Measurements from ENCODE around the gene ADARB1. TPM values are rescaled to one million over a fixed set of nuclear protein-coding genes. Genes with fewer than 3 reads are reported as not detected.
A peak's percentile ranks its signal among the peaks of the same experiment; 100 is the strongest.

The ADARB1 gene
- total RNA-seq, 2 experiments from 2014 or later, result 39.6 to 41.9 TPM

DNA sequence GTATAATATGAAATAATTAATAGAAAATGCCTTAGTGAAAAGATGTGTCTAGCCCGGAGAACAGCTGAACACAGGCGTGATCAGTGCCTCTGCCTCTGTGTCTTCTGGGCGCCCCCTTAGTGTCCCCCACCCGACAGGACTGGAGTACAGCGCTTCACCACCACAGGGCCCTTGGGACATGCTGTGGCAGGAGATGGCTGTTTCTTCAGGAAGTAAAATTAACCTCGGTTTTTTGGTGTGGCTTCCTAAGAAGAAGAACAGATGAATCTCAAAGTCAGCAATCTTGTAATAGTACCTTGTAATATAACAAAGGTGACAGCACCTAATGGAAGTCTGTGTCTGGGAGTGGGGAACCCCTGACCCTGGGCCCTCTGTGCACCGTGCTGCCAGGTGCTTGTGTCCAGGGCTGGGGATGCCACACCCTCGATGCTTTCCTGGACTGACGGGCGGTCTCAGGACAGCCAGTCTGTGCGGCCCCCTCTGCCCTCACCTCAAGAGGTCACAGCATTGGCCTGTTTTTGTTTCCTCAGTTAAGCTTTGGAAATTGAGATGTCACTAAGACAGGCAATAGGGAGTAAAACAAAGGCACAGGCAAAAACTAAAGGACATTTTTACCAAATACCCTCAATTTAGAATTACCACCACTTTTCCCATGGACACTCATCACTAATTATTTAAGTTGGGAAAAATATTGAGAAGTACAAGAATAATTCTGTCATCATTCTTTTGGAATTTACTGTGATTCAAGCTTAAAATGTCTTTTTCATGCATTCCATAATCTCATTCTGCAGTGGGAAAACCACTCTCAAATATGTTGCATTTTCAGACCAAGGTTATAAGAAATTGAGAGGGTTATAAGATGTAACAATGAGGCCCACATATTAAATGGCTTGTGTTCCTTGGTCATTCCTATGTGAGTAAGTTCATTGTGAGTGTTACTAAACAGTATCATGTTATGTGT lies 79.3 kb downstream of the ADARB1 start:
- H3K9me3 Mint-ChIP-seq, result peaks cover 3% of the 10 kb centered on the region
- H3K4me3 Mint-ChIP-seq, result no peak overlapping the region
- DNase-seq, result no peak
- peaks cover 19% of the 10 kb centered on the region for H3K36me3 Mint-ChIP-seq
- H3K4me1 Mint-ChIP-seq, result peaks cover 22% of the 10 kb centered on the region
- H3K27me3 Mint-ChIP-seq, result no peaks in the 10 kb centered on the region
- H3K27ac Mint-ChIP-seq, result no peak overlapping the region

DNA sequence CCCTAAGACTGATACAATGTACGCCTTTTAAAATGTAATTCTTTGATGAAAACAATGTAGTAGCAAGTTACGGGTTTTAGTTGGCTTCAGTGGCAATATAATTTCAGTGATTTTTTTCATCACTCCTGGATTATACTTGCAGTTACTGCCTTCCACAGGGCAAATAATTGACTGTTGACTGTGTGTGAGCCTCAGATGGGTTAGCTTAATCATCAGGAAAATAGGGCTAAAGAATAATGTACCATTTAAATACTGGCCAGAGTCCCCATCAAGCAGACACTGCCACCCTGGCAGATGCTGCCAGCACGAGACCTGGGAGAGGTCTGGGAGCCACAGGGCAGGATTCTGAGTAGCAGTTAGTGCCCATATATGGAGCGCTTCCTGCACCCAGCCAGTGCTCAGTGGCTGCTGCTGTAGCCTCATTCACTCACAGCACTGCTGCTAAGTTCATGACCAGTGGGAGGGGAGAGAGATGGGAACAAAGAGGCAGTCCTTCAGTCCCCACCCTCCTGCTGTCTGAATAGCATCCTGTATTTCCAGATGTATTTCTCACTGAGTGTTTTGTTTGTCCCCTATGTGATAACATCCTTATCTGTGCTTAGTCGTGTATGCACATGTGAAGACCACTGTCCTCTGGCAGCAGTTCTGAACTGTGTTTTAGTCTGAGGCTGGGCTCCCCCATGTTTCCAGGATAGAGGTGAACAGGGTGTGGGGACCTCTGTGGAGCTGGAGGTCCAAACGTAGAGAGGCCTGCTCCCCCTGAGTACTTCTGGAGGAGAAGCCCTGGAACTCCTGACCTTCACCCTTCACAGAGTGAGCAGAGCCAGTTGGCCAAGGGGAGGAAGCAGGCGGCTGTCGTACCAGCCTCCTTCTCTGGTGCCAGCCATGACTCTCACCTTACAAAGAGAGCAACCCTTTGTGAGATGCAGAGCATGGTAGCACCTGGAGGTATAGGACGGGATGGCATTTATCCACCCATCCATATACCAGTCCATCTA lies 80.4 kb downstream of the ADARB1 start:
- no peaks in the 10 kb centered on the region for H3K27me3 Mint-ChIP-seq
- no peak for DNase-seq
- no peak overlapping the region for H3K27ac Mint-ChIP-seq
- no peak overlapping the region for H3K4me3 Mint-ChIP-seq
- peaks cover 19% of the 10 kb centered on the region for H3K36me3 Mint-ChIP-seq
- H3K4me1 Mint-ChIP-seq, result peaks cover 22% of the 10 kb centered on the region
- H3K9me3 Mint-ChIP-seq, result peaks cover 3% of the 10 kb centered on the region

DNA sequence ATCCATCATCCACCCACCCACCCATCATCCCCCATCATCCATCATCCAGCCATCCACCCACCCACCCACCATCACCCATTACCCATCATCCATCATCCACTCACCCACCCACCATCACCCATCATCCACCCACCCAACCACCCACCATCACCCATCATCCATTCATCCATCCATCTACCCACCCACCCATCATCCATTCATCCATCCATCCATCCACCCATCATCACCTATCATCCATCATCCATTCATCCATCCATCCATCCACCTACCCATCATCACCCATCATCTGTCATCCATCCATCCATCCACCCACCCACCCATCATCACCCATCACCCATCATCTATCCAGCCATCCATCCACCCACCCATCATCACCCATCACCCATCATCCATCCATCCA lies 81.5 kb downstream of the ADARB1 start:
- peaks cover 19% of the 10 kb centered on the region for H3K36me3 Mint-ChIP-seq
- H3K27ac Mint-ChIP-seq, result no peak overlapping the region
- H3K9me3 Mint-ChIP-seq, result peaks cover 3% of the 10 kb centered on the region
- H3K4me1 Mint-ChIP-seq, result peaks cover 22% of the 10 kb centered on the region
- H3K4me3 Mint-ChIP-seq, result no peak overlapping the region
- no peaks in the 10 kb centered on the region for H3K27me3 Mint-ChIP-seq
- no peak for DNase-seq

DNA sequence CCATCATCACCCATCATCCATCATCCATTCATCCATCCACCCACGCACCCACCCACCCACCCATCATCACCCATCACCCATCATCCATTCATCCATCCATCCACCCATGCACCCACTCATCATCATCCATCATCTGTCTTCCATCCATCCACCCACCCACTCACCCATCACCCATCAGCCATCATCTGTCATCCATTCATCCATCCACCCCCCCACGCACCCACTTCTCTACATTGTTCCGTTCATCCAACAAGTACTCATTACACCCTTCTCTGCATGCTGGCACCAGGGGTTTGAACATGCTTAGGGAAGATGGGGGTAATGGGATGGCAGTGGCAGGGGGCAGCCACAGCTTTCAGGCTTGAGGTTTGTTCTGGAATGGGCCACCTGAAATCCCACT lies 82.1 kb downstream of the ADARB1 start:
- no peak for DNase-seq
- H3K27me3 Mint-ChIP-seq, result no peaks in the 10 kb centered on the region
- no peak overlapping the region for H3K4me3 Mint-ChIP-seq
- peaks cover 19% of the 10 kb centered on the region for H3K36me3 Mint-ChIP-seq
- H3K9me3 Mint-ChIP-seq, result peaks cover 3% of the 10 kb centered on the region
- no peak overlapping the region for H3K27ac Mint-ChIP-seq
- H3K4me1 Mint-ChIP-seq, result peaks cover 22% of the 10 kb centered on the region

DNA sequence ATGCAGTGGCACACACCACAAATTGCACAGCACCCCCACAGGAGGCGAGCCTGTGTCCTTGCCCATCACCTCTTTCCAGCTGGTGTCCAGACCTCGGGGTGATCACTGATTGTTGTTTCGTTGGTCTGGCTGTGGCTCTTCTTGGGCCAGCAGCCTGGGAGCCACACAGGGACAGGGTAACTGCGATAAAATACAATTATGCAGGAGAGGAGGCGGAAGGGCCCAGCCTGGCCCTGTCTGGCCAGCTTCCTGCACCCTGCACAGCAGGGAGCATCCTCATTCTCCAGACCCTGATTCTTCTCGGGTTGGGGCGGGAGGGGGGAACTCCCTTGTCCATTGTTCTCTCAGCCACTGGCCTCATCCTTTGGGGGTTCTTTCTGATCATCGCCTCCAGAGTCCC lies 83.6 kb downstream of the ADARB1 start:
- H3K36me3 Mint-ChIP-seq, result peaks cover 15% of the 10 kb centered on the region
- H3K27ac Mint-ChIP-seq, result no peak overlapping the region
- peaks cover 8% of the 10 kb centered on the region for H3K4me1 Mint-ChIP-seq
- peaks cover 3% of the 10 kb centered on the region for H3K9me3 Mint-ChIP-seq
- no peak overlapping the region for H3K4me3 Mint-ChIP-seq
- H3K27me3 Mint-ChIP-seq, result no peaks in the 10 kb centered on the region
- DNase-seq, result no peak

DNA sequence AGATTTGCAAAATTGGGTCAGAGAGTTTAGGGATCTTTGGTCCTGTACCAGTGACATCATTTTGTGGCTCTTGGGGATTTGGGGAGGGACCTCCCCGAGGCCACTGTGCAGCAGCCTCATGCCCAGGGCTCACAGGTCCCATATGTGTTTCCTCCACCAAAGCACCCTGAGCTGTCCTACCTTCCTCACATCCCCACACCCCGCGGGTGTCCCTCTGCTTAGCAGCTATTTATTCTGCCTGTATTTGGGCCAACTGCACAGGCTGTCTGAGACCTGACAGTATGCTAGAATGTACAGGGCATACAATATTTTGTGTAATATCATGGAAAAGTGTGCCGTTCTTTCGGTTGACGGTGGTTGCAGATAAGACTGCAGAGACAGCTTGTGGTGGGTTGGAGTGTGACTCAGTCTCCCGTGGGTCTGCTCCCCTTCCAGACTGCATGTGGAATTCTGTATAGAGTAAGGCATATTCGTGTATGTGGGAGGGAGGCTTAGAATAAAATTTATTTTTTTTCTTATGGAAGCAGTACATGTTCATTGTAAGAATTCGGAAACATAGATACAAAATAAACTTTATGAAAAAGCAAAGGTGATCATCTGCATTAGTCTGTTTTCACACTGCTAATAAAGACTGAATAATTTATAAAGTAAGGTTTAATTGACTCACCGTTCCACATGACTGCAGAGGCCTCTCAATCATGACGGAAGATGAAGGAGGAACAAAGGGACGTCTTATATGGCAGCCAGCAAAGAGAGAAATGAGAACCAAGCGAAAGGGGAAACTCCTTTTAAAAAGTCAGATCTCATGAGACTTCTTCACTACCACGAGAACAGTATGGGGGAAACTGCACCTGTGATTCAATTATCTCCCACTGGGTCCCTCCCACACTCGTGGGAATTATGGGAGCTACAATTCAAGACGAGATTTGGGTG lies 84.4 kb downstream of the ADARB1 start:
- H3K9me3 Mint-ChIP-seq, result peaks cover 3% of the 10 kb centered on the region
- peaks cover 5% of the 10 kb centered on the region for H3K4me1 Mint-ChIP-seq
- H3K27ac Mint-ChIP-seq, result no peak overlapping the region
- no peaks in the 10 kb centered on the region for H3K27me3 Mint-ChIP-seq
- H3K36me3 Mint-ChIP-seq, result peaks cover 15% of the 10 kb centered on the region
- no peak for DNase-seq
- H3K4me3 Mint-ChIP-seq, result no peak overlapping the region

DNA sequence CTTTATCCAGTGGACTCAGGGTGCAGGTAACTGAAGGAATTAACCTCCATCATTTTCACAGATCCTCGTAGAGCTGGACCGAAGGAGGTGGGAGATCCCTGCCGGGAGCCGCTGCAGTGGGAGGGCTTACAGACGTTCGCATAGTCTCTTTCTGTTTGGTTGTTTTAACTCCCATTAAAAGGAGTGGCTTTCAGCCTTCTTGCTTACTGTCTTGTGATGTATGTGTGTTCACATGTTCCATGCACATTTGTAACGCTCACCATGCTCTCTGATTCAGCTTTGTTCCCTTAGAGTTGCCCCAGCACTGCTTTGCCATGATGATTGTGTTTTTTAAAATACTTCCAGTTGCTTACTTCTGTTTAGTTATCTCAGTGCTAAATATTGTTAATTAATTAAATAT lies 85.8 kb downstream of the ADARB1 start:
- H3K27ac Mint-ChIP-seq, result no peak overlapping the region
- peaks cover 3% of the 10 kb centered on the region for H3K9me3 Mint-ChIP-seq
- no peaks in the 10 kb centered on the region for H3K4me1 Mint-ChIP-seq

DNA sequence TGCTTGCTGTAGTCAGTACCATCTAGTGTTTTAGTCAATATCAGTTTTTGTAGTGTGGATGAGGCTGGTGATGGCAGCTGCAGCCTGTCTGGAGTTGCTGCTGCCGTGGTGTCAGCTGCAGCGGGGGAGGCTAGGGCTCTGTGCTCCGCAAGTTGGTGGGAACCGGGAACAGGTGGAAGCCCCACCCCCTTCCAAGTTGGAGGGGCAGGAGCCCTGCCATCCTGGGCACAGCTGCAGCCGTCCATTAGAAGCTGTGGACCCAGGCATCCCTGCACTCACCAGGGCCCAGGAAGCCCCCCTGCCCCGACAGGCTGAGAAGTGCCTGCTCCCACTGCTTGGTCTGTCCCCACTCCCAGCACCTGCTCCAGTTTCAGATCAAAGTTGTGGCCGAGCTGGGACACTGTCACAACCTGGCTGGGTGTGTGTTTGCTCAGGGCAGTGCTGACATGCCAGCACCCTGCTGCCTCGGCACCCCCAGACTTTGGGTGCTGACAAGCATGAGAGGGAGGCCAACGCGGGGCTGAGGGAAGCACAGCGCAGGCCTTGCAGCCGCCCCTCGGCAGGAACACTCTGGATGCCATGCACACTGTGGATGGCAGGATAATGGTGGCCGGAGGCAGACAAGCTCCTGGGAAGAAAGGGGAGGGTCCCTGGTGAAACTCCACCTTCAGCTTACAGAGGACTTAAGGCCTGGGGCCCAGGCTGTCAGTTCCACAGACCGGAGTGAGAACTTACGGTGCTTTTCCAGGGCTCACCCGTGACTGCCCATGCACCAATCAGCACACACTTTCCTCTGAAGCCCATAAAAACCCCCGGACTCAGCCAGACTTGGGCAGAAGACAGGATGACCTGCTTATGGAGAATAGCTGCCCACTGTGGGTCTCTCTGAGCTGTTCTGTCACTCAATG lies 86.9 kb downstream of the ADARB1 start:
- no peaks in the 10 kb centered on the region for H3K9me3 Mint-ChIP-seq
- H3K36me3 Mint-ChIP-seq, result peaks cover 6% of the 10 kb centered on the region
- no peaks in the 10 kb centered on the region for H3K4me1 Mint-ChIP-seq
- no peak overlapping the region for H3K27ac Mint-ChIP-seq
- no peaks in the 10 kb centered on the region for H3K27me3 Mint-ChIP-seq
- DNase-seq, result no peak
- no peak overlapping the region for H3K4me3 Mint-ChIP-seq

More for the DNA sequence above, 85.8 kb downstream of the ADARB1 start:
- peaks cover 15% of the 10 kb centered on the region for H3K36me3 Mint-ChIP-seq
- no peak for DNase-seq
- H3K4me3 Mint-ChIP-seq, result no peak overlapping the region
- no peaks in the 10 kb centered on the region for H3K27me3 Mint-ChIP-seq

DNA sequence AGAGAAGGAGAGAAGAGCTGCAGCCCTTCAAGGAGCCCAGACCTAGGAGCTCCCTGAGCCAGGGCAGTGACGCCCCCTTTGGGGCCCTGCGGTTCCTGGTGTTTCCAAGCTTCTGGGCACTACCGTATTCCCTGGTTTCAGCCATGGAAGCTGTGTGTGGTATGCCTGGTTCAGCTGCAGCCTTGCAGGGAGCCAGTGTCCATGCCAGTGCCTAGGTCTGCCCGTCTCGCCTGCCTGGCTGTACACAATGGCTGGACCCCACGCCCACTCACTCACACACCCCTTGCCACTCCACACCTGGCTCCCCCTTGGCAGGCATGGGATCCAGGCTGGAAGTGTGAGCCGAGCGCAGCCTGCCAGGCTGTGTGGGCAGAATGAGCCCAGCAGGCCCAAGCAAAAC lies 87.7 kb downstream of the ADARB1 start:
- no peak overlapping the region for H3K27ac Mint-ChIP-seq
- H3K36me3 Mint-ChIP-seq, result peaks cover 2% of the 10 kb centered on the region
- H3K4me3 Mint-ChIP-seq, result no peak overlapping the region
- no peak for DNase-seq
- no peaks in the 10 kb centered on the region for H3K9me3 Mint-ChIP-seq
- no peaks in the 10 kb centered on the region for H3K27me3 Mint-ChIP-seq
- H3K4me1 Mint-ChIP-seq, result no peaks in the 10 kb centered on the region

DNA sequence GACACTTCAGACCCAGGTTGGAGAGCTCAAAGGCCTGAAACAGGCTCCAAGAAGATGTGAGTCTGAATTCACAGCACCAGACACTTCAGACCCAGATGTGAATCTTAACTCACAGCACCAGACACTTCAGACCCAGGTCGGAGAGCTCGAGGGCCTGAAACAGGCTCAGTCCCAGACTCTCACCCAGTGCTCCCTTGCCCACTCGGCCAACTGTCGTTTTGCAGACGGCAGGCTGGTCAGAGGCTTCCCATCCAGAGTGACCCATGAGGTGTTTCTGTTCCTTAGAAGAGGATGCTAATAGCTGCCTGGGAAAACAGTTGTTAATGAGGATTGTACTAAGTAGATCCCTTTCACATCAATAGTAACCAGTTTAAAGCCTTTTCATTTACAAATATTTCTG lies 88.4 kb downstream of the ADARB1 start:
- no peak overlapping the region for H3K4me3 Mint-ChIP-seq

DNA sequence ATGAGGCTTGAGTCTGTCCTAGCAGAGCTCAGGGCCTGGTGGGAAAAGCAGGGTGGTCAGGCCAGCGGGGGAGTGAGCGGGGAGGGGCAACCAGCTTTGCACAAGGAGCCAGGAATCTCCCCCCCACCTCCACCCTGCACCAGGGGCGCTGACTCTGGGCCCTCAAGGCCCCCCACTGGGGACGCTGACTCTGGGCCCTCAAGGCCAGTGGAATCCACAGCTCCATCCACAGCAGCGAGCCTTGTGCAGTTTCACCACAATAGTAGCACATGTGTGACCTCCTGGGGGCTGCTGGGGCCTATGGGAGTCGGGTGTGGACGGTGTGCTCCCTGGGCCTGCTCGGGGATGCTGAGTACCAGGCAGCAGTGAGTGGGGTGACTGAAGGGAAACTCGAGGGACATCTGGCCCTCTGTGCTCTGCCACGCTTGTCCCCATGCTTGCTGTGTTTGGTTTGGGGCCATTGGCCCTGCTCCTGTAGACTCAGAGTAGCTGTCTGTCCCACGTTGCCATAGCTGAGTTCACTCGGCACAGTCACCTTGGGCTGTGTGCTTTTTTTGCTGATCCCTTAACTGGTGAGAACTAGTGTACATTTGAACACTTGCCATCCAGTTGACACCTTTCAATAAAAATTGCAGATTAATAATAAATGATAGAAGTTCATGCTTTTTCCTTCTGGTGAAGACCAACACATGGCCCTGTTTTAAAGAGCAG lies 89.2 kb downstream of the ADARB1 start:
- Mint-ChIP-seq H3K27ac (peak overlapping the region; percentile 8), H3K4me1 (peaks cover 3% of the 10 kb centered on the region), H3K9me3 (no peaks in the 10 kb centered on the region), H3K4me3 (no peak overlapping the region), H3K27me3 (no peaks in the 10 kb centered on the region), H3K36me3 (peaks cover 2% of the 10 kb centered on the region)
- DNase-seq, result no peak

More for the DNA sequence above, 88.4 kb downstream of the ADARB1 start:
- H3K9me3 Mint-ChIP-seq, result no peaks in the 10 kb centered on the region
- no peak for DNase-seq
- H3K36me3 Mint-ChIP-seq, result peaks cover 2% of the 10 kb centered on the region
- H3K4me1 Mint-ChIP-seq, result peaks cover 2% of the 10 kb centered on the region
- H3K27ac Mint-ChIP-seq, result no peak overlapping the region
- H3K27me3 Mint-ChIP-seq, result no peaks in the 10 kb centered on the region

DNA sequence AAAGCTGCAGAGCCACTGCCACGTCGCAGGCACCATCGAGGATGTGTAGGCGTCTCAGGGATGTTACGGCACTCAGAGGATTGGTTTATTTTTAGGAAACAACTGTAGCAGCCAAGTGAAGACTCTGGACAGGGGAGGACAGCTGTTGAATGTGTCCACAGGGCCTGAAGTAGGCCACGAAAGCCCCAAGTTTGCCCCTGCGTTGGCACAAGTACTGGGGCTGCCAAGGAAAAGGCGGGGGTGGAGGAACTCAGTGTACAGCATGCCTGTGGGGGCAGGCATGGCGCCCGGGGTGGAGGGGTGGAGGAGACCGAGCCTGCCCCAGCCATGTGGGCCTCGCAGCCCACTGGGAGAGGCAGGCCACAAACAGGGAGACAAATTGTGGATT lies 89.7 kb downstream of the ADARB1 start:
- Mint-ChIP-seq H3K4me3 (no peak overlapping the region), H3K36me3 (no peaks in the 10 kb centered on the region), H3K27ac (peak overlapping the region; percentile 8), H3K4me1 (peaks cover 8% of the 10 kb centered on the region), H3K27me3 (no peaks in the 10 kb centered on the region), H3K9me3 (no peaks in the 10 kb centered on the region)
- DNase-seq, result no peak

DNA sequence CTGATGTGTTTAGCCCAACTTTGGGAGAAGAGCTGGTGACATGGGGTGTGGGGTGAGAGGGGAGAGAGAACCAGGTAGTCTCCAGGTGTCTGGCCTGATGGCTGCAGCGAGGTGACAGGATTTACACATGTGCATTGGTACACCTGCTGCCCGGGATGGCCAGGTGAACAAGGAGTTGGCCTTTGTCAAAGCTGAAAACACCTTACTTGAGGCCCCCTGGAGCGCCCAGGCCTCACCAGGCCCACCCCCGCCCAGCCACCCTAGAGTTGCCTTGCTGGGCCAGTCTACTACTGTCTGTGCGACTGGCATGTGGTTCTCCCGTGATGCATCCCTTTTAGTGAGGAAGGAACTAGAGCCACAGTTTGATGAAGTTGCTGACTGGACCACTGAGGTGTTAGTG lies 90.5 kb downstream of the ADARB1 start:
- Mint-ChIP-seq H3K9me3 (no peaks in the 10 kb centered on the region), H3K4me1 (peaks cover 15% of the 10 kb centered on the region), H3K27ac (no peak overlapping the region), H3K36me3 (no peaks in the 10 kb centered on the region), H3K27me3 (no peaks in the 10 kb centered on the region), H3K4me3 (no peak overlapping the region)
- DNase-seq, result no peak
